Stimulated activated CD8-positive, alpha-beta memory T cell treated with anti-CD3 and anti-CD28 coated beads, Interleukin-7, amount 100 ng/mL, for 1 hour (primary cell): ENCODE data around the gene SEMA5B.

Source experiments
- DNase-seq, 2 donors: peaks; one replicate each; pipeline ENCODE4 v3.0.0-alpha.2; 2020; ENCODE audit warnings: low read depth in 2 of 2

Gene SEMA5B

GRCh38 chr3:123054931-123055330 is 27.4 kb upstream of the SEMA5B start:
- no peak for DNase-seq

GRCh38 chr3:123054109-123054778 is 26.7 kb upstream of the SEMA5B start:
- no peak for DNase-seq

- DNase-seq: no peak
Measured at GRCh38 chr3:123053107-123053506, 25.5 kb upstream of the SEMA5B start.

GRCh38 chr3:123050666-123051065 is 23.1 kb upstream of the SEMA5B start:
- DNase-seq: no peak

- DNase-seq: no peak
Measured at GRCh38 chr3:123048480-123049237, 21.1 kb upstream of the SEMA5B start.

- DNase-seq: no peak
Measured at GRCh38 chr3:123047062-123047319, 19.4 kb upstream of the SEMA5B start.

GRCh38 chr3:123046262-123047061 is 18.9 kb upstream of the SEMA5B start:
- DNase-seq: no peak

GRCh38 chr3:123044981-123045763 is 17.6 kb upstream of the SEMA5B start:
- no peak for DNase-seq

GRCh38 chr3:123042413-123042812 is 14.8 kb upstream of the SEMA5B start:
- DNase-seq: no peak

GRCh38 chr3:123039178-123039577 is 11.6 kb upstream of the SEMA5B start:
- no peak for DNase-seq

GRCh38 chr3:123038751-123039150 is 11.2 kb upstream of the SEMA5B start:
- DNase-seq: no peak

GRCh38 chr3:123037015-123037375 is 9.4 kb upstream of the SEMA5B start:
- DNase-seq: no peak

GRCh38 chr3:123036352-123037014 is 8.9 kb upstream of the SEMA5B start:
- DNase-seq: no peak

- no peak for DNase-seq
Measured at GRCh38 chr3:123034996-123035395, 7.4 kb upstream of the SEMA5B start.

- no peak for DNase-seq
Measured at GRCh38 chr3:123034120-123034519, 6.6 kb upstream of the SEMA5B start.

GRCh38 chr3:123032057-123032456 is 4.5 kb upstream of the SEMA5B start:
- DNase-seq: no peak

- no peak for DNase-seq
Measured at GRCh38 chr3:123031051-123031450, 3.5 kb upstream of the SEMA5B start.

- DNase-seq: no peak
Measured at GRCh38 chr3:123028233-123028828, 768 bp upstream of the SEMA5B start.

GRCh38 chr3:123026565-123027291 is 835 bp downstream of the SEMA5B start:
- no peak for DNase-seq
